ENCODE data around the gene EDN2. TPM values are rescaled to one million over a fixed set of nuclear protein-coding genes. Genes with fewer than 3 reads are reported as not detected.

Gene EDN2
- total RNA-seq, 4 donors from 2014 or later: 0.50 to 1.1 TPM; not detected in 2

GRCh38 chr1:41436281-41437010, 48.0 kb downstream of the EDN2 start:
- 77 to 95% methylated on average over 2 to 5 of the region's 5 CpGs for WGBS, 2 donors (ENCODE audit: low coverage in 1 of 2)
- H3K4me1 ChIP-seq: peaks cover 2 to 24% (median 19%) of the 10 kb centered on the region in 3 donors
- H3K4me3 ChIP-seq: no peak overlapping the region
- no peaks in the 10 kb centered on the region for H3K9me3 ChIP-seq
- H3K36me3 ChIP-seq: no peaks in the 10 kb centered on the region
- no peak overlapping the region for H3K27ac ChIP-seq
- H3K27me3 ChIP-seq: no peaks in the 10 kb centered on the region
- TF ChIP-seq CTCF (IDR thresholded peaks at IDR 0.05) (no peak), POLR2A (IDR thresholded peaks at IDR 0.05) (no peak), POLR2AphosphoS5 (IDR thresholded peaks at IDR 0.05) (no peak), EP300 (IDR thresholded peaks at IDR 0.05) (no peak)
- no peak for ATAC-seq

- Histone ChIP-seq H3K9me3 (no peaks in the 10 kb centered on the region), H3K4me1 (peaks cover 2 to 31% (median 24%) of the 10 kb centered on the region in 3 donors), H3K27me3 (no peaks in the 10 kb centered on the region), H3K36me3 (no peaks in the 10 kb centered on the region), H3K27ac (no peak overlapping the region), H3K4me3 (no peak overlapping the region)
- 78% methylated on average over 3 of the region's 15 CpGs; no CpG with 5 or more reads in 1 of the 2 donors for WGBS, 2 donors (ENCODE audit: low coverage in 1 of 2)
- TF ChIP-seq POLR2A (IDR thresholded peaks at IDR 0.05) (no peak), CTCF (IDR thresholded peaks at IDR 0.05) (no peak), EP300 (IDR thresholded peaks at IDR 0.05) (no peak), POLR2AphosphoS5 (IDR thresholded peaks at IDR 0.05) (no peak)
- ATAC-seq: no peak
These were observed 48.8 kb downstream of the EDN2 start for GRCh38 chr1:41435570-41436178.

- no peak for TF ChIP-seq CTCF (IDR thresholded peaks at IDR 0.05)
- TF ChIP-seq POLR2A (IDR thresholded peaks at IDR 0.05): no peak
- TF ChIP-seq EP300 (IDR thresholded peaks at IDR 0.05): no peak
- no peak for TF ChIP-seq POLR2AphosphoS5 (IDR thresholded peaks at IDR 0.05)
- ATAC-seq: no peak
- H3K4me1 ChIP-seq: peaks cover 2 to 39% (median 24%) of the 10 kb centered on the region in 3 donors
- H3K4me3 ChIP-seq: no peak overlapping the region
- H3K36me3 ChIP-seq: no peaks in the 10 kb centered on the region
- no peaks in the 10 kb centered on the region for H3K27me3 ChIP-seq
- WGBS, 2 donors (ENCODE audit: low coverage in 1 of 2): 94% methylated on average over 3 of the region's 6 CpGs; no CpG with 5 or more reads in 1 of the 2 donors
- no peak overlapping the region for H3K27ac ChIP-seq
- no peaks in the 10 kb centered on the region for H3K9me3 ChIP-seq
These were observed 49.6 kb downstream of the EDN2 start for GRCh38 chr1:41434748-41435449.

GRCh38 chr1:41434306-41434705, 50.2 kb downstream of the EDN2 start:
- ATAC-seq: no peak
- Histone ChIP-seq H3K36me3 (no peaks in the 10 kb centered on the region), H3K4me1 (peaks cover 2 to 45% (median 24%) of the 10 kb centered on the region in 3 donors), H3K27me3 (no peaks in the 10 kb centered on the region), H3K9me3 (no peaks in the 10 kb centered on the region), H3K4me3 (no peak overlapping the region), H3K27ac (no peak overlapping the region)
- 77 to 90% methylated on average over 2 to 4 of the region's 5 CpGs for WGBS, 2 donors (ENCODE audit: low coverage in 1 of 2)
- TF ChIP-seq EP300 (IDR thresholded peaks at IDR 0.05): no peak
- no peak for TF ChIP-seq CTCF (IDR thresholded peaks at IDR 0.05)
- no peak for TF ChIP-seq POLR2AphosphoS5 (IDR thresholded peaks at IDR 0.05)
- TF ChIP-seq POLR2A (IDR thresholded peaks at IDR 0.05): no peak

Data from gastroesophageal sphincter (tissue), 4 donors.